Neural cell (in vitro differentiated cells): ENCODE results near the gene TMED6. TPM values are rescaled to one million over a fixed set of nuclear protein-coding genes. Genes with fewer than 3 reads are reported as not detected.
A peak's percentile ranks its signal among the peaks of the same experiment; 100 is the strongest.

Source experiments
- H2AFZ ChIP-seq: fragments of 200-600, 300-800 bp; sonication (generic), shearing (Covaris generic); 2 replicates; pipeline ENCODE4 v1.6.0; 2014; ENCODE audit warnings: low read depth, mild to moderate bottlenecking, antibody characterized with exemption, low read length, moderate library complexity
- H3F3A ChIP-seq: fragments of 200-600 bp; shearing (Covaris generic); 2 replicates; pipeline ENCODE4 v1.6.1; 2016; ENCODE audit warnings: mild to moderate bottlenecking, moderate library complexity, mixed read lengths, antibody characterized with exemption, low read length; ENCODE audit not compliant: insufficient read depth, poor library complexity, severe bottlenecking
- H3K27ac ChIP-seq: fragments of 200-600, 300-800 bp; sonication (generic), shearing (Covaris generic); 2 replicates; pipeline ENCODE4 v1.5.1; 2014; ENCODE audit warnings: mild to moderate bottlenecking, low read length, moderate library complexity
- H3K27me3 ChIP-seq: fragments of 300-800, 200-600 bp; sonication (generic), shearing (Covaris generic); 2 replicates; pipeline ENCODE4 v1.6.0; 2014; ENCODE audit warnings: mild to moderate bottlenecking, low read depth, low read length, moderate library complexity; ENCODE audit not compliant: insufficient read depth
- H3K36me3 ChIP-seq: fragments of 300-800, 200-600 bp; sonication (generic), shearing (Covaris generic); 2 replicates; pipeline ENCODE4 v1.5.1; 2014; ENCODE audit warnings: mild to moderate bottlenecking, antibody characterized with exemption, low read length, moderate library complexity; ENCODE audit not compliant: insufficient read depth
- H3K4me2 ChIP-seq: fragments of 300-800, 200-600 bp; sonication (generic), shearing (Covaris generic); 2 replicates; pipeline ENCODE4 v1.6.0; 2014; ENCODE audit warnings: mild to moderate bottlenecking, low read length
- H3K4me3 ChIP-seq: fragments of 300-800, 200-600 bp; sonication (generic), shearing (Covaris generic); 2 replicates; pipeline ENCODE4 v1.5.1; 2014; ENCODE audit warnings: mild to moderate bottlenecking, low read length, moderate library complexity
- H3K79me2 ChIP-seq: fragments of 200-600 bp; shearing (Covaris generic); replicated peaks from 2 replicates; pipeline ENCODE4 v1.6.0; 2014; ENCODE audit warnings: mild to moderate bottlenecking, low read length, moderate library complexity; ENCODE audit not compliant: insufficient read depth
- H3K9ac ChIP-seq: fragments of 300-800, 200-600 bp; sonication (generic), shearing (Covaris generic); 2 replicates; pipeline ENCODE4 v1.6.1; 2016; ENCODE audit warnings: mild to moderate bottlenecking, low read length, mixed read lengths
- H3K9me2 ChIP-seq: fragments of 200-600 bp; shearing (Covaris generic); 2 replicates; pipeline ENCODE4 v1.6.1; 2016; ENCODE audit warnings: mild to moderate bottlenecking, low read length, mixed read lengths; ENCODE audit not compliant: insufficient read depth
- H3K9me3 ChIP-seq: fragments of 200-600, 300-800 bp; sonication (generic), shearing (Covaris generic); 2 replicates; pipeline ENCODE4 v1.6.1; 2016; ENCODE audit warnings: mild to moderate bottlenecking, mixed run types, low read length, moderate library complexity, mixed read lengths
- H4K20me1 ChIP-seq: fragments of 200-600 bp; shearing (Covaris generic); 2 replicates; pipeline ENCODE4 v1.6.1; 2016; ENCODE audit warnings: mild to moderate bottlenecking, mixed run types; ENCODE audit not compliant: insufficient read depth
- CTCF ChIP-seq: fragments of 450-650 bp; IDR thresholded peaks from 2 replicates; pipeline ENCODE4 v1.5.1; 2014; ENCODE audit warnings: antibody characterized with exemption, mild to moderate bottlenecking, moderate library complexity; ENCODE audit not compliant: poor library complexity, severe bottlenecking
- EZH2 ChIP-seq: fragments of 200-600, 300-800 bp; shearing (Covaris generic), sonication (generic); IDR thresholded peaks from 2 replicates; pipeline ENCODE4 v1.6.1; 2014; ENCODE audit warnings: antibody characterized with exemption, low read length, borderline replicate concordance, mild to moderate bottlenecking; ENCODE audit not compliant: insufficient read depth, poor library complexity, severe bottlenecking
- MXI1 ChIP-seq: fragments of 450-650 bp; conservative IDR thresholded peaks from 2 replicates; pipeline ENCODE4 v1.6.1; 2014; ENCODE audit warnings: antibody characterized with exemption, mild to moderate bottlenecking; ENCODE audit not compliant: poor library complexity, severe bottlenecking
- POLR2AphosphoS5 ChIP-seq: IDR thresholded peaks from 2 replicates; pipeline ENCODE4 v1.6.1; 2012
- RAD21 ChIP-seq: fragments of 450-650 bp; conservative IDR thresholded peaks from 2 replicates; pipeline ENCODE4 v1.6.1; 2014; ENCODE audit warnings: antibody characterized with exemption, mild to moderate bottlenecking, moderate library complexity
- REST ChIP-seq: IDR thresholded peaks from 2 replicates; pipeline ENCODE4 v1.6.1; 2012; ENCODE audit warnings: borderline replicate concordance
- SMC3 ChIP-seq: fragments of 450-650 bp; conservative IDR thresholded peaks from 2 replicates; pipeline ENCODE4 v1.6.1; 2014; ENCODE audit warnings: antibody characterized with exemption, mild to moderate bottlenecking, moderate library complexity; ENCODE audit not compliant: poor library complexity
- TAF1 ChIP-seq: IDR thresholded peaks from 2 replicates; pipeline ENCODE4 v1.6.1; 2012; ENCODE audit warnings: low read depth
- polyA plus RNA-seq: library from polyadenylated mRNA; depleted of rRNA; stranded (reverse); fragments of >200 nt; gene quantifications from 2 replicates; pipeline ENCODE4 v1.2.3, GENCODE V29; 2014

TMED6 gene
- polyA plus RNA-seq, 1 donor from 2014 or later = not detected

- Histone ChIP-seq H2AFZ (peak within 1 kb of the TSS; percentile 24), H3F3A (no peaks in the 10 kb centered on the region), H3K27me3 (no peaks in the 10 kb centered on the region), H3K4me3 (peak within 1 kb of the TSS; percentile 80), H3K79me2 (peaks cover 29% of the 10 kb centered on the region), H3K4me2 (peak within 1 kb of the TSS; percentile 65), H3K9ac (peak within 1 kb of the TSS; percentile 77), H3K9me3 (no peaks in the 10 kb centered on the region), H3K9me2 (no peaks in the 10 kb centered on the region), H3K36me3 (peaks cover 9% of the 10 kb centered on the region), H4K20me1 (no peaks in the 10 kb centered on the region), H3K27ac (peak within 1 kb of the TSS; percentile 72)
- TF ChIP-seq SMC3 (no peak), POLR2AphosphoS5 (peak; percentile 64), RAD21 (no peak), MXI1 (peak; percentile 97), EZH2 (no peak), REST (no peak), CTCF (peak; percentile 16)
These were observed 21.1 kb downstream of the TMED6 start, which contains the start of gene PDF for GRCh38 chr16:69330286-69331109. PDF (minus strand) TSS chr16:69330588; CDS start chr16:69330570, 18 bp downstream.

- Histone ChIP-seq H3K9me3 (no peaks in the 10 kb centered on the region), H3K9ac (peak overlapping the region; percentile 77), H3K27me3 (no peaks in the 10 kb centered on the region), H3K4me2 (peak overlapping the region; percentile 65), H3F3A (no peaks in the 10 kb centered on the region), H4K20me1 (peaks cover 5% of the 10 kb centered on the region), H3K27ac (no peak overlapping the region), H3K79me2 (peaks cover 33% of the 10 kb centered on the region), H3K36me3 (peaks cover 9% of the 10 kb centered on the region), H3K9me2 (no peaks in the 10 kb centered on the region), H3K4me3 (peak overlapping the region; percentile 80), H2AFZ (no peak overlapping the region)
- TF ChIP-seq CTCF = no peak
- peak; percentile 5 for TF ChIP-seq POLR2AphosphoS5
- no peak for TF ChIP-seq TAF1
These were observed 22.0 kb downstream of the TMED6 start for GRCh38 chr16:69329369-69330285.
